Trophoblast cell (in vitro differentiated cells and primary cell): ENCODE data around the gene ACTR5.

Experiments used
- DNase-seq, 2 donors: peaks; one replicate each; pipeline ENCODE4 v3.0.0-alpha.2; 2016
- H2AFZ ChIP-seq: 2 replicates; pipeline ENCODE4 v1.6.1; 2013; ENCODE audit warnings: low read length, moderate library complexity, mild to moderate bottlenecking; ENCODE audit not compliant: insufficient read depth, poor library complexity
- H2AK5ac ChIP-seq: 2 replicates; pipeline ENCODE4 v1.6.1; 2013; ENCODE audit warnings: mild to moderate bottlenecking, low read length
- H2BK120ac ChIP-seq: 2 replicates; pipeline ENCODE4 v1.6.1; 2013; ENCODE audit warnings: low read length, mild to moderate bottlenecking, moderate library complexity; ENCODE audit not compliant: insufficient read depth, poor library complexity
- H2BK12ac ChIP-seq: 2 replicates; pipeline ENCODE4 v1.6.1; 2013; ENCODE audit warnings: mild to moderate bottlenecking, low read length, moderate library complexity
- H2BK5ac ChIP-seq: 2 replicates; pipeline ENCODE4 v1.6.1; 2013; ENCODE audit warnings: low read length, low read depth, moderate library complexity, mild to moderate bottlenecking; ENCODE audit not compliant: poor library complexity
- H3K14ac ChIP-seq: 2 replicates; pipeline ENCODE4 v1.6.1; 2013; ENCODE audit warnings: mild to moderate bottlenecking, low read length
- H3K18ac ChIP-seq: 2 replicates; pipeline ENCODE4 v1.6.1; 2013; ENCODE audit warnings: mild to moderate bottlenecking, low read length
- H3K23ac ChIP-seq: 2 replicates; pipeline ENCODE4 v1.6.1; 2013; ENCODE audit warnings: low read length
- H3K27ac ChIP-seq: 2 replicates; pipeline ENCODE4 v1.5.1; 2013; ENCODE audit warnings: low read depth, mild to moderate bottlenecking, inconsistent platforms, low read length, moderate library complexity
- H3K27me3 ChIP-seq: 2 replicates; pipeline ENCODE4 v1.6.1; 2013; ENCODE audit warnings: inconsistent platforms, mild to moderate bottlenecking, low read length, moderate library complexity; ENCODE audit not compliant: insufficient read depth
- H3K36me3 ChIP-seq, 2 experiments: 1 replicate in 1 of 2; 2 replicates in 1 of 2; pipeline ENCODE4 v1.6.1; 2013; ENCODE audit warnings: low read length in 2 of 2, mild to moderate bottlenecking in 2 of 2, moderate library complexity in 1 of 2; ENCODE audit not compliant: insufficient read depth in 2 of 2, control insufficient read depth in 1 of 2
- H3K4ac ChIP-seq: 2 replicates; pipeline ENCODE4 v1.6.1; 2013; ENCODE audit warnings: low read depth, mild to moderate bottlenecking, low read length, moderate library complexity
- H3K4me1 ChIP-seq, 2 experiments: 1 replicate in 1 of 2; 2 replicates in 1 of 2; pipeline ENCODE4 v1.6.1; 2013; ENCODE audit warnings: low read length in 2 of 2, mild to moderate bottlenecking in 2 of 2, moderate library complexity in 1 of 2; ENCODE audit not compliant: insufficient read depth in 2 of 2, control insufficient read depth in 1 of 2
- H3K4me2 ChIP-seq: 2 replicates; pipeline ENCODE4 v1.6.1; 2013; ENCODE audit warnings: inconsistent platforms, mild to moderate bottlenecking, low read length, moderate library complexity
- H3K4me3 ChIP-seq: 2 replicates; pipeline ENCODE4 v1.5.1; 2013; ENCODE audit warnings: mild to moderate bottlenecking, low read depth, low read length, inconsistent platforms
- H3K79me1 ChIP-seq: one replicate; pipeline ENCODE4 v1.6.1; 2013; ENCODE audit warnings: low read length
- H3K79me2 ChIP-seq: 2 replicates; pipeline ENCODE4 v1.6.1; 2013; ENCODE audit warnings: low read length, mild to moderate bottlenecking; ENCODE audit not compliant: control insufficient read depth, insufficient read depth, poor library complexity
- H3K9ac ChIP-seq: 2 replicates; pipeline ENCODE4 v1.6.1; 2013; ENCODE audit warnings: mild to moderate bottlenecking, low read length
- H3K9me3 ChIP-seq: 2 replicates; pipeline ENCODE4 v1.6.1; 2013; ENCODE audit warnings: low read depth, mild to moderate bottlenecking, control low read depth, inconsistent platforms, low read length; ENCODE audit not compliant: insufficient read depth
- H4K12ac ChIP-seq: 2 replicates; pipeline ENCODE4 v1.6.1; 2013; ENCODE audit warnings: low read depth, mild to moderate bottlenecking, low read length, moderate library complexity
- H4K8ac ChIP-seq: 2 replicates; pipeline ENCODE4 v1.6.1; 2013; ENCODE audit warnings: low read depth, mild to moderate bottlenecking, low read length, moderate library complexity
- H4K91ac ChIP-seq: one replicate; pipeline ENCODE4 v1.6.1; 2013; ENCODE audit warnings: low read depth, mild to moderate bottlenecking, low read length, moderate library complexity
- WGBS: extraction: QIAGEN DNeasy Blood & Tissue Kit; methylation state at CpG from one replicate; pipeline ENCODE4 v1.1.7; 2013; ENCODE audit warnings: missing lambda C conversion rate; ENCODE audit not compliant: insufficient read length, insufficient coverage; ENCODE audit errors: extremely low coverage; 5-methylcytosine and 5-hydroxymethylcytosine counted together

Gene ACTR5

DNA sequence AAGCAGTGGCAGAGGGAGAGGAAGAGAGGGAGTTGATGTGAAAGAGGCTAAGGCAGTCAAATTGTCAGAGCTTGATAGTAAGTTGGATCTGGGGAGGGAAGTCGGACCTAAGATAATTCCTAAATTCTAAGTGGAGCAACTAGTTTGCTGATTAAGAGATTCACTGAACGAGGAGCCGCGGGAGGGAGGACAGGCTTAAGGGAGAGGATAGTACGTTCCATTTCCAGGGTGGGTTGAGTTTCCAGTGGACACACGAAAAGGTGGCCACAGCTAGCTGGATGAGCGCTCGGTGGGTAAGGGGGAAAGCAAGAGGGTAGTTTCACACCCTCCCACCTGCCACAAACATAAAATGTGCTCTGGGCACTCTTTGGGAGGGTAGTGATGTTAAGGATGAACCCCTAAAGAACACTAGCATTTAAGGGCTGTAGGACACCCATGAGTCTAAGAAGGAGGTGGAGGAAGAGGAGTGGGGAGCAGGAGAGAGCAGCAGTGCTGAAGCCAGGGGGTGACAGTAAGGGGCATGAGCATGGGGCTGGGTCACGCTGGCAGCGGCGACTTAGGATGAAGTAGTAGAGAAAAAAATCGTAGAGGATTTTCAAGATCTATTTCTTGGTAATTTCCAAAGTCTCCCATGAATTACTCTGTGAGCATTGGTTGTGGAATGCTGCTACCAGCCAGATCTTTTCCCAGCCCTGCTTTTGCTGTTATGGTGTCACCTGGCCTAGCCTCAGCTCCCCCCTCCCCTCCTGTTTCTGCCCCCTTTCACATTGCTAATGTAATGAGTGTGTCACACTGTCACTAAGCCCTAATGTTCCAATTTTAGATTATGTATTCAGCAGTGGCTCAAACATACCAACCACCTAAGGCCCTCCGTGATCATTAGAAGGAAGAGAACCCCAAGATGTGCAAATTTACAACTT, 21.4 kb downstream of the ACTR5 start:
- Histone ChIP-seq H4K12ac (no peak overlapping the region), H3K27me3 (no peaks in the 10 kb centered on the region), H3K4me2 (no peak overlapping the region), H3K79me2 (no peaks in the 10 kb centered on the region), H2BK120ac (no peak overlapping the region), H2BK12ac (no peak overlapping the region), H3K27ac (no peak overlapping the region), H3K4me1 (peaks cover under 1 to 1% of the 10 kb centered on the region in 2 experiments), H4K8ac (no peak overlapping the region), H3K23ac (no peak overlapping the region), H2BK5ac (no peak overlapping the region), H3K9me3 (peaks cover 2% of the 10 kb centered on the region), H3K18ac (no peak overlapping the region), H3K9ac (no peak overlapping the region), H3K4me3 (no peak overlapping the region), H3K79me1 (no peaks in the 10 kb centered on the region), H2AFZ (no peak overlapping the region), H2AK5ac (no peak overlapping the region), H3K14ac (no peak overlapping the region), H4K91ac (no peak overlapping the region), H3K4ac (no peak overlapping the region), H3K36me3 (peaks cover 19 to 22% of the 10 kb centered on the region in 2 experiments)
- DNase-seq = no peak
- no CpG with 5 or more reads among the region's 13 CpGs for WGBS

DNA sequence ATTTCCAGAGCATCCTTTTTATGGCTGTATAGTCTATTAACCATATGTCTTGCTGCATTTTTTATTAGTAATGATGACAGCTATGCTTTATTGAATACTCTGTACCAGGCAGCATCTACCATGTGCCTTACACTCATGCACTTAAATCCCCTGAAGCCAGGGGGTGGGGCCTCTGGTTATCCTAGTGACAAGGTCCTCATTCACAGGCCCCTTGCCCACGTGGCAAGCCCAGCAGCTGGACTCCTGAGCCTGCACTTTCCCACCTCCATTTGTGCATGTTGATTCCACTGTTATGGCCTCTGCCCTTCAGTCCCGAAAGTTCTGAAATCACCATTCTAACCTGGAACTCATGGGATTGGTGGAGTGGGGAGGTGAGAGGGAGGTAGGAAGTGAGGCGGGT, 22.3 kb downstream of the ACTR5 start:
- no peak overlapping the region for H3K18ac ChIP-seq
- no peak overlapping the region for H2AFZ ChIP-seq
- WGBS = no CpG with 5 or more reads among the region's 3 CpGs

DNA sequence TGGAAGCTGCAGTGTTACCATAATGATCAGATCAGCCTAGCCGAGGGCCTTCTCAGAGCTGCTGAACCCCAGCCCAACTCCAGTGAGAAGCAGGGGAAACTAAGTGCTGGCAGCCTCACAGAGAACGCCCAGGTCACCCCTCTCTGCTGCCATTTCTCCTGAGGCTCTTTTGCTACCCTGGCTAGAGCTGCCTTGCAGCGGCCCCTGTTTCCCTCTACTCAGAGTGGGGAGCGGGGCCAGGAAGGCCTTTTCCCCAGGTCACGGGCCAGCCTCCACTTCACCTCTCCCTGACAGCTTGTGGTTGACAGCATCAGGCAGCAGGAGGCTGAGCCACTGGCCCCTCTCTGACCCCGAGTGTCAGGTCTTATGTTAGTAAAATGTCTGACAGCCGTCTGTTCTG, 22.7 kb downstream of the ACTR5 start:
- Histone ChIP-seq H2BK120ac (no peak overlapping the region), H4K12ac (no peak overlapping the region), H3K79me1 (no peaks in the 10 kb centered on the region), H3K27me3 (no peaks in the 10 kb centered on the region), H4K8ac (no peak overlapping the region), H3K27ac (no peak overlapping the region), H2BK5ac (no peak overlapping the region), H3K4ac (no peak overlapping the region), H3K4me2 (no peak overlapping the region), H3K4me1 (no peaks in the 10 kb centered on the region), H3K23ac (no peak overlapping the region), H2AK5ac (no peak overlapping the region), H3K36me3 (peaks cover 18 to 20% of the 10 kb centered on the region in 2 experiments), H3K9ac (no peak overlapping the region), H2AFZ (no peak overlapping the region), H4K91ac (no peak overlapping the region), H3K4me3 (no peak overlapping the region), H3K9me3 (peaks cover 2% of the 10 kb centered on the region), H3K79me2 (no peaks in the 10 kb centered on the region), H2BK12ac (no peak overlapping the region), H3K14ac (no peak overlapping the region), H3K18ac (no peak overlapping the region)
- DNase-seq = no peak
- whole genome bisulfite sequencing = no CpG with 5 or more reads among the region's 7 CpGs

More for the DNA sequence above, 22.3 kb downstream of the ACTR5 start:
- no peaks in the 10 kb centered on the region for H3K4me1 ChIP-seq
- H3K4ac ChIP-seq = no peak overlapping the region
- no peak overlapping the region for H2AK5ac ChIP-seq
- no peak overlapping the region for H3K14ac ChIP-seq
- H4K8ac ChIP-seq = no peak overlapping the region
- no peak overlapping the region for H4K91ac ChIP-seq
- H3K23ac ChIP-seq = no peak overlapping the region
- no peak overlapping the region for H4K12ac ChIP-seq
- H2BK120ac ChIP-seq = no peak overlapping the region
- H3K27ac ChIP-seq = no peak overlapping the region
- no peaks in the 10 kb centered on the region for H3K27me3 ChIP-seq
- no peaks in the 10 kb centered on the region for H3K79me2 ChIP-seq
- H3K79me1 ChIP-seq = no peaks in the 10 kb centered on the region
- H3K9ac ChIP-seq = no peak overlapping the region
- no peak overlapping the region for H3K4me3 ChIP-seq
- peaks cover 19 to 22% of the 10 kb centered on the region in 2 experiments for H3K36me3 ChIP-seq
- no peak for DNase-seq
- no peak overlapping the region for H2BK5ac ChIP-seq
- H3K4me2 ChIP-seq = no peak overlapping the region
- no peak overlapping the region for H2BK12ac ChIP-seq
- peaks cover 2% of the 10 kb centered on the region for H3K9me3 ChIP-seq

DNA sequence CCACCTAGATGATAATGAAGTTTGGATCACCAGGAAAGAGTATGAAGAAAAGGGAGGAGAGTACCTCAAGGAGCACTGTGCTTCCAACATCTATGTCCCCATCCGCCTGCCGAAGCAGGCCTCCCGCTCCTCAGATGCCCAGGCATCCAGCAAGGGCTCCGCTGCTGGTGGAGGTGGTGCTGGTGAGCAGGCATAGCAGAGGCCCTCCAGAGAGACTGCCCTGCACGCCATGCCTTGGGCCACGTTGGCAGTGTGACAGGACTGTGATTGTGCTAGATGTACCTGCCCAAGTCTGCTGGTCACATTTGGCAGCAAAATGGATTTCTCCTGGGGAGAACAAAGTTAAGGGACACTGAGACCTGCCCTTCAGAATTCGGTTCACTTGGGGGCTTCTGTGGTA, 23.4 kb downstream of the ACTR5 start:
- no peak overlapping the region for H2AK5ac ChIP-seq
- H3K23ac ChIP-seq = no peak overlapping the region
- peaks cover 18 to 20% of the 10 kb centered on the region in 2 experiments for H3K36me3 ChIP-seq
- H3K79me2 ChIP-seq = no peaks in the 10 kb centered on the region
- no peaks in the 10 kb centered on the region for H3K4me1 ChIP-seq
- H4K91ac ChIP-seq = no peak overlapping the region
- no peak overlapping the region for H2BK120ac ChIP-seq
- H3K9me3 ChIP-seq = peaks cover 2% of the 10 kb centered on the region
- no peak overlapping the region for H3K4ac ChIP-seq
- H4K8ac ChIP-seq = no peak overlapping the region
- H2BK12ac ChIP-seq = no peak overlapping the region
- H3K4me2 ChIP-seq = no peak overlapping the region
- H3K4me3 ChIP-seq = no peak overlapping the region
- no peaks in the 10 kb centered on the region for H3K79me1 ChIP-seq
- WGBS = no CpG with 5 or more reads among the region's 7 CpGs
- H4K12ac ChIP-seq = no peak overlapping the region
- no peak overlapping the region for H2BK5ac ChIP-seq
- no peaks in the 10 kb centered on the region for H3K27me3 ChIP-seq
- H3K9ac ChIP-seq = no peak overlapping the region
- no peak overlapping the region for H3K14ac ChIP-seq
- H3K27ac ChIP-seq = no peak overlapping the region
- H2AFZ ChIP-seq = no peak overlapping the region
- no peak overlapping the region for H3K18ac ChIP-seq
- no peak for DNase-seq
